NCI-H1417 treated with DMSO at 0.1 percent for 48 hours (cell line): ENCODE results near the gene ZMIZ2.
"Not testable (repeated sequence)": the region's sequence is repeated elsewhere in the genome, so short reads cannot be mapped to it uniquely, and the experiment has no call there.

ENCODE experiments used
- DNase-seq: peaks from one replicate; lab custom pipeline; 2025; lab: John Stamatoyannopoulos, UW

ZMIZ2 gene

GRCh38 chr7:44727158-44727936 is 21.3 kb upstream of the ZMIZ2 start:
- no peak for DNase-seq

GRCh38 chr7:44727937-44728262 is 20.7 kb upstream of the ZMIZ2 start:
- DNase-seq = no peak

GRCh38 chr7:44729949-44730590 is 18.6 kb upstream of the ZMIZ2 start:
- no peak for DNase-seq

- not testable (repeated sequence) for DNase-seq
Measured at GRCh38 chr7:44732971-44733370, 15.7 kb upstream of the ZMIZ2 start.

GRCh38 chr7:44733708-44734481 is 14.8 kb upstream of the ZMIZ2 start:
- no peak for DNase-seq

GRCh38 chr7:44735403-44736165 is 13.1 kb upstream of the ZMIZ2 start:
- no peak for DNase-seq

GRCh38 chr7:44736896-44737295 is 11.8 kb upstream of the ZMIZ2 start:
- no peak for DNase-seq

GRCh38 chr7:44738051-44738723 is 10.5 kb upstream of the ZMIZ2 start:
- no peak for DNase-seq

- DNase-seq = no peak
Measured at GRCh38 chr7:44738876-44739665, 9.6 kb upstream of the ZMIZ2 start.

- DNase-seq = no peak
Measured at GRCh38 chr7:44740055-44740454, 8.6 kb upstream of the ZMIZ2 start.

GRCh38 chr7:44743750-44744149 is 4.9 kb upstream of the ZMIZ2 start:
- DNase-seq = no peak

- DNase-seq = no peak
Measured at GRCh38 chr7:44748948-44749731, 493 bp downstream of the ZMIZ2 start.

- DNase-seq = no peak
Measured at GRCh38 chr7:44749992-44750391, 1.3 kb downstream of the ZMIZ2 start.

GRCh38 chr7:44750424-44750823 is 1.8 kb downstream of the ZMIZ2 start:
- DNase-seq = no peak

GRCh38 chr7:44750921-44751571 is 2.4 kb downstream of the ZMIZ2 start:
- DNase-seq = no peak

GRCh38 chr7:44752822-44753221 is 4.2 kb downstream of the ZMIZ2 start:
- no peak for DNase-seq

- DNase-seq = no peak
Measured at GRCh38 chr7:44754802-44755697, 6.4 kb downstream of the ZMIZ2 start.
